ENCODE measurements around the gene RGS5.

RGS5 gene

DNA sequence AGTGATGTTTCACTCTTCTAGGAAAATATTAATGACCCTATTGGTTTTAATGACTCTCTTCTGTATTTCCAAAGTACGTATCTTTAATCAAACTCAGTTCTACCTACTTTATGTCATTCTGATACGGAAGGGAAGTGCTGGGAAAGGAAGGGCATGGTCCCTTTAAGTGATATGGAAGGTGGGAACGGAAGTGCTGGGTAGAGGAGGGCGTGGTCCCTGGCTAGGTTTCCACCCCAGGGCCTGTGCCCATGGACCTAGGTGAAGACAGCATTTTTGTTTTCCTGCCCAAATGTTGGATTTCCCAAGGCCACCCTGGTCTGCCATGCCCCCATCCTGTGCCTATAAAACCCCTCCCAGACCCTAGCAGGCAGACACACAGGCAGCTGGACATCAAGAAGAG, 109.5 kb downstream of the RGS5 start:
- in situ Hi-C loops (cut with HindIII; ENCODE audit: low sequenced_read_pairs): no loop called here

All from endothelial cell of hepatic sinusoid (primary cell).